Fibroblast of skin of right biceps (primary cell): ENCODE data around the gene WDR7.

Source experiments
- DNase-seq: peaks from one replicate; pipeline ENCODE4 v3.0.0-alpha.2; 2013

Gene WDR7

DNA sequence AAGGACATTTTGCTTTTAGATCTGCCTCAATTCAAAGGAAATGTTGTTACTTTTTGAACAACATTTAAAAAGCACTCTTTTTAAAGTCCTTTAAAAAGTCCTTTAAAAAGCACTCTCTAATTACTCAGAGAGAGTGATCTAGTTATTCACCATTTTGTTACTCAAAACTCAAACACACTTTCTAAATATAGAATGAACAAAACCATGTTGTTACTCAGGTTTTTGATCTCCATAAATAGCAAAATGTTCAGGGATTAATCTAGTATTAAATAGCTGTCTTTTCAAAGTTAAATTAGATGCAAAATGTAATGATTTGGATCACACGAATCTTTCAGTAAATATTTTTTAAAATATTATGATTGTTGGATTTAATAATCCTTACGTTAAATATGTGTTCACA is 352.2 kb downstream of the WDR7 start:
- no peak for DNase-seq

DNA sequence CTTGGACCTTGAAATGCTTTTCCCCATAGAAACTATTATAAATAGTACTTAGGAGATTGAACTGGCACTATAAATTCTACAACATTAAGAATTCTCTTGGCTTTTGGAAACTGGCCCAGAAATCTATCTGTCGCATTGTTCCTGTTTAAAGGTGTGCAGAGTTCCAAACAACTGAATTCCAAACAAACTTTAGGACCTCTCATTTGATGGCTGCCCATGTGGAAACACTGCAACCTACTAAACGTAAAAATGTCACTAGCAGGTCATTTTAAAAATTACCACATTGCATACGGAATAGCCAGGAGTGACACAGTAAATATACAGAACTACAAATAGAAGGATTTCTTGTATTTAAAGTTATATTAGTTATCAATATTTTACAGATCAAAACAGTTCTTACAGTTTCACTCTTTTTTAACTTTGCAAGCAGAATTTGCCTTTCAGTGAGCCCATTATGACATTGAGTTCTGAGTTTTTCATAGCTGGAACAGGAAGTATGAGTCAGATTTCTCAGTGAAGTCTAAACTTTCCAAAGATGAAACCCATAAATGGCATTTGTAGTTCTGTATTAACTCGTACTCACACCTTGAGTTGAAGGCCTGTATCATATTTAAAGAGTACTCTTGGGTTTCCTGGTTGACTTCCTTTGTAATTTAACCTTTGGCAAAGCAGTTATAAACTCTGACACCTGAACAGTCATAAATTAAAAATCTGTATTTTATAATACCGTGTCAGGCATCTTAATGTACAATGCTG is 353.4 kb downstream of the WDR7 start:
- DNase-seq, result peak; percentile 57

DNA sequence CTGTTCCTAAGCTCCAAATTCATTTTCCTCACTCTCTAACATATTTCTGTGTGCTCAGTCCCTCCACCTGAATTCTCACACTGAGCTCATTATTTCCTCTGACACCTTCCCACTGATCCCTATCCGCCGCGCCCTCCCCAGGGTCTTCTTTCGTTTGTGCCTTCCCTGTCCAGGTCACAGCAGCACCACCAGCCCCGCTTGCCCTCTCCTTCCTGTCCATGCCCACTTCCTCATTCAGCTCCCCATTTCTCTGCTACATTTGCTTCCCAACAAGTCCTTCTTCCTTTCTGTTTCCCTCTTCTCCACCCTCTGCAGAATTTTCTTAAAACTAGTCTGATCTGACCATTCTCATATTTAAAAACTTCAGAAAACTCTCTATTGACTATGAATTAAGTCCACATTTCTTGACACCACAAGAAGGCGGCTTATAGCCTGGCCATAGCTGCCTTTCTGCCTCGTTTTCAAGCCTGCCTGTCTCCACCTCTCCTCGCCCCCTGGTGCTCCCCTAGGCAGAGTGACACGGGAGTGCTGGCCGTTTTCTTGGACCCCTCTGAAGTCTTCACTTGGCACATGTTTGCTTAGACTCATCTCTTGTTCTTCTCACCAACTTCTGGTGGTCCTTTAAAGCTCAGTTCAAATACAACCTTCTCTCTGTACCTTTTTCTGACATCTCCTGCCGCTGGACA is 357.0 kb downstream of the WDR7 start:
- no peak for DNase-seq

DNA sequence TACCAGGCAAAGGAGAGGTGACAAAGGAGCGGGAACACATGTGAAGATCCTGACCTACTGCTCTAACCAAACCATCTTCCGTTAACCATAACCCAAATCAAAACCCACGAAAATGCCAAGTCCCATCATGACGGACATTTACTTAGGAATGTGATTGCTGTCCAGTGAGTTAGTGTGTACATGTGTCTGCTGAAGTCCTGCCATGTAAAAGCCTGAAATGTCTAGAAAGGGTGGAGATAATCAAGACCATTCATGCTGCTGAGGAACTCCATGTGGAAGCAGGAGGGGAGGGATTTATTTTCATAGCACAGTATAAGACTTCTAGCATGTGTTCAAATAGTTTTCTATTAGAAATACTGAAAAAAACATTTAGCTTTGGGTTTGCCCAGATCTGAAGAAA is 358.7 kb downstream of the WDR7 start:
- DNase-seq, result no peak

DNA sequence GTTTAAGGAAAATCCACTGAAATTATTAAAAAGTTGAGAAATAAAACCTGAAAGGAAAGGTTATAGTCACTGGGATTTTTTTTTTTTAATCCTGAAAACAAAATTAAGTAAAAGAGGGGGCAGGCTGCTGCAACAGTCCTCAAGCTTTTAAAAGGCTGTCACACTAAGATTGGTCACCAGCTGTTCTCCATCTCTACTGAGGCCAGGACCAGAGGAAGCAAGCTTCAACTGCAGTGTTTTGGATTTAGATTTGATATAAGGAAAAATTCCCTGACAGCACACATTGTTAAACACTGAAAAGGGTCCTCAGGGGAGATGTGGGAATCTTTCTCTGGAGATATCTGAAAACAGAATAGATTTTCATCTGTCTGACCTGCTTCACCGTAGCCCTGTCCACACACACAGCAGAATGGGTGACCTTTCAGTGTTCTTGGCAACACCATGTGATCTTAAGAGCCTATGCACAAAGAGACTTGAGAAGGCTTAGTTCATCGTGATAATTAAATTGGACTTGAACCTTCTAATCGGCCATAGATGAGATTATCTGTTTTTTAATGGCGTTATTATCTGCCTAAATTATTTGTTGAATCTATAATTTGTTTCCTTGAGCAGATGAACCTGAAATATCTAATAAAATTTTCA is 363.7 kb downstream of the WDR7 start:
- DNase-seq, result no peak

DNA sequence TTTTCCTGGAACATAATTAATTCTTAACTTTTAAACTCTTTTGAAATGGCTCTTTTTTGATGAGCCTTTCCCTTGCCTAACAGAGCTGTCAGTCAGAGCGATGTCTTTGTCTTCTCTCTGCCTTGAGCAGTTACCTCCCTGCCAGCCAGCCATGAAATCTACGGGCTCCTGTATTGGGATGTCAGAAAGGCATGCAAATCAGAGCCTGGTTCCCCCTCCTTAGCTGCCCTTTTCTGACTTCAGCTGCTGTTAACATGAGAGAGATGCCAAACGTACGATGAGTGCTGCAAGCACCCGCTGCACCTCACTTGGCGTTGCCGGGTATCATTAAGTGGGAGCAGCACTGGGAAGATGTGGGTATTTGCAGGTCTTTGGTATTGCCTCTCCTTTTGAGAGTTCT is 364.3 kb downstream of the WDR7 start:
- DNase-seq, result no peak

DNA sequence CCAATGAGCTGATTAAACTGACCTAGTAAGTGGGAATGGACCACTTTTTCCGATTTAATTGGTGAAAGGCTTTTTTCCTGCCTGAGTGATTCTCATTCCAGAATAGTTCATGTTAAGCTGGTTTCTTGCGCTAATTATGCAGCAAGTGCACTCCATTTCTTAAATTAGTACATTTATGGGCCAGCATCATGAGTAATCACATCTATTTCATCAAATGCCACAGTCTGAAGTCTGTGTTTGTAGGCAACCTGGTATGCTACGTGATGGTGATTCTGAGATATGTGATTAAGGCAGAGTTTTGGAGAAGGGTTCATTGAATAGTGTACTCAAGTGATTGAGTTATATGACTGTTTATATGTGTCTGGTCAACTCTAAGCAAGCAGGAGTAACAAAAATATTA is 367.7 kb downstream of the WDR7 start:
- no peak for DNase-seq

DNA sequence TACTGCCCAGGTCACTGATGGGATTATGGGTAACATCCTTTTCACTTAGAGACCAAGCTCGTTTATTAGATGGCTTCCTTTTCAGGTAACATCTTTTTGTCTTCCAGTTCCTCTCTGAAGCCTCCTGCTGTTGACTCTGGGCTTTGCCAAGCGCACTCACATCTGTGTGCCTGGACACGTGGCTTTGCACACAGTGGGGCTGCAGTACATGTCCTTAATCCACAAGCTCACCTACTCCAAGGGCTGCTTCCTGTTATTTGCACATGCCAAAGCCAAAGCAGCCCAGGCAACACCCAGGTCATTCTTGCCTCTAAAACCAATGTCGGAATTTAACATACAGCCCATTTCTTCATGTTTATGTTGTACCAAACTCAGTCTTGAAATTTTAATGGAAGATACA is 371.6 kb downstream of the WDR7 start:
- no peak for DNase-seq

DNA sequence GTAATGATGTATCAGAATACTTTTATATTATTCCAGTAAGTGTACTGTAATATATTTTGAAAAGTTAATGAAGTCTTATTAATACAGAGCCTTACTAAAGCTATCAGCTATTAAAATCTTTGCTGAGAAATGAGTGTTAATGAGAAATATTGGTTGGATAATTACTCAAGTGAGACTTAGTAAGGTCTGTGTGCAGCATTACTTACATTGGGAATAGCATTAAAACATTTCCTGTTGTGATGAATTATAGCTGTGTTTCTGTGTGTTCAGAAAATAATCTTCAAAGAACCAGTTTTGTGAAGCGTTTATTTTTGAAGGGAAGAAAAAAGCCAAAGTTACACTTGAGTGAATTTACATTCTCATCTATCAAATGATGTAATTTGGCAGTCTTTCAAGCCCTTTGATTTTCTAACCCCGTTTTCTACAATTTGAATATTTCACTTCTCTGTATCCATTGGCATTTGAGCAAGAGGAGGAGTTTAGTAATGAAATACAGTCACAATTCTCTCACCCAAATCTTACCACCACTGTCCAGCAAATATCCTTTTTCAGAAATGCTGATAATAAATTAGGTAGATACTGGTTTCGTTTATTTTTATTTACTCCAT is 372.2 kb downstream of the WDR7 start:
- no peak for DNase-seq

DNA sequence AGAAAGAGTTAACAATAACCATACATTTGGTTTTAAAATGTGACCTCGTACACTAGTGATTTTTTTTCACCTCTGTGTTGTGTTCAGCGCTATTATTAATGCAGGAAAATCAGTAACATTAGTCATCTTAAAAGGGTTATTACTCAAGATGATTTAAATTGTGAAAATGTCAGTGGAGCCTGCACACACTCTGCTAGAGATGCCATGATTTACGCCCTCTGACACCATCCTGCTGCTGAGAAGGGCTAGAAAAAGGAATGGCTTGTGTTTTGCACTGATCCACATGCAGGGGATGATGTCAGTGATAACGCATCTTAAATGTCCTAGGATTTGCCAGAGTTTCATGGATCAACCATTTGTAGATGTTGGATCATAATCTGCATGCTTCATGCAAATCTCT is 374.4 kb downstream of the WDR7 start:
- peak; percentile 42 for DNase-seq

DNA sequence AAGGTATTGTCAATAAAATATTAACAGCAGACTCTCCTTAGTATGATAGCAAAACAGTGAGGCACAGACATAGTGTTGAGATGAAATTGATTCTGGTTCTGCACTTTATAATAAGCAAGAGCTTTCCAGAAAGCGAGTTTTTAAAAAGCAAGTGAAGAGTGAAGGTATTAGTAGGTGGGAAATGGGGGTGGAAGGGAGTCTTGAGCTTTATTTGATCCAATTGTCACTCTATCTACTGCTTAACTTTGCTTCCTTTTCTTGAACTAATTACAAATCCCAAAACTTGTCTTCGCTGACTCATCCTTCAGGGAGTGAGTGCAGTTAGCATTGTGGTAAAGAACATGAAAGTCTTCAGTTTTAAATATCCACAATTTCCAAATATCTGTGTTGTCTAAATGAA is 375.2 kb downstream of the WDR7 start:
- peak; percentile 16 for DNase-seq

DNA sequence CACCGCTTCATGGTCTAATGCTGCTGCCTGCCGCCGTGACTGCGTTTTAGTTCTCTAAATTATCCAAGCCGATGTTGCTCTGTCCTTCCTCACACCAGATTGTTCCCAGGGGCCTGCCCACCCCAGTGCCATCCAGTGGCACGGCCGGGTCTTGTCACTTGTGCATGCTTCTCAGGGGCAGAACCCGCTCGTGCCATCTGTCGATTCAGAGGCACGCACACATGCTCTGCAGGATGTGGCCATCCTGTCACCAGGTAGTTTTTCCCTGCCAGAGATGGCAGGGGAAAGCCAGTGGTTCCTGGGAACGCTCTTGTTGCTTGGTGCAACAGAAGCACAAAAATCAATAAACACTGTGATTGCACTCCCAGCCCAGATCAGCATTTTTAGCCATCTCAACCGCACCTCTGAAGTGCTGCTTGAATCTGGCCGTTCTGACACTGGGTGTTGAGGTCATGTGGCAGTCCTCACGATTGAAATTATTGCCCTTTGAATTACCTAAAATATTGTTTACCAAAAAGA is 376.1 kb downstream of the WDR7 start:
- no peak for DNase-seq

DNA sequence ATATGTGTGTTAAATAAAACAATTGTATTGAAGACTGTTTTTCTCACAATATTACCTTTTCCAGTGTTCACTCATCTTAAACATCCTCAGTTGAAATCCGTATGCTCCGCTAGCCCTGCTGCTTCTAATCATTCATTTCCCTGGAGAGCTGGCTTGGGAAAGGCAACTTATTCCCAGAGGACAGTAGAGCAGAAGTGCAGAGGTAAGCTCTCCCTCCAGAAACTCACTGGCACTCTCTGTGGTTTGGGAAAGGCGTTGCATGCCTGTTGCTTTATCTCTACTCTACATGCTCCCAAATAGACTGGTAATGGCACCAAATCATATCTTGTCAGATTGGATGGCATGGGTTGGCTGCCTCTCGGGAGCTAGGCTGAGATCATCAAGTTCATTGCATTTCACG is 378.6 kb downstream of the WDR7 start:
- DNase-seq, result no peak

DNA sequence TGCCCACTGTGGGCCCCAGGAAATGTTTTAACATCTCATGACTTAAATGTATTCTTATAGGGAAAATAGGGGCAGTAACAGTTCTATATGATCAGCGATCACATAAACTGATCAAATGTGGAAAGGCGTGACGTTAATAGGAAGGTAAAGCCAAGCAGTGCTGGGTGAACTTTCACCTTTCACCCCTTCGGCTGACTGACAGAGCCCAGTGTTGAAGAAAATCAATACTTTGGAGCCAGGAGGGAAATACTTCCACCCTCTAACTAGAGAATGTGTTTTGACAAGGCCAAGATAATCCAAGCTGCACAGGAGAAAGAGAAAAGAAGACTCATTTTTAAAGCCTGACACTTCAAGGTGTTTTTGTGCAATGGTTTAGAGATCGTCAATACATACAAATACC is 379.3 kb downstream of the WDR7 start:
- no peak for DNase-seq

DNA sequence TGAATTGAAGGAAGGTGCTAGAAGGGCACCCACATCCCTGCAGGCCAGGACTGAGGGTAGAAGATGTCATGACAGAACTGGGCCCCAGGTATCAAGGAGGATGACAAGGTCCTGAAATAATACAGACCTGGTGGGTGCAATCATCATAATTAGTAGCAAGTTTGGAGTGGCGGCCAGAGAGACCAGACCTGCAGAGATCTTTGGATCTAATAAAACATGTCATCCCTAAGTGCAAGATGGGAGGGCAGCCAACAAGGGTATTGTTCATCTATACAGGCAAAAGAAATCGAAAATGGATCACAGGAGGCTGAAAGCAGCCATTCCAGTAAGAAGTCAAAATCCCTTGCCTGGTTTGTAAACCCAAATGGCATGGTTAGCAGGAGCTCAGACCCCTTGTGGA is 384.4 kb downstream of the WDR7 start:
- DNase-seq, result no peak

DNA sequence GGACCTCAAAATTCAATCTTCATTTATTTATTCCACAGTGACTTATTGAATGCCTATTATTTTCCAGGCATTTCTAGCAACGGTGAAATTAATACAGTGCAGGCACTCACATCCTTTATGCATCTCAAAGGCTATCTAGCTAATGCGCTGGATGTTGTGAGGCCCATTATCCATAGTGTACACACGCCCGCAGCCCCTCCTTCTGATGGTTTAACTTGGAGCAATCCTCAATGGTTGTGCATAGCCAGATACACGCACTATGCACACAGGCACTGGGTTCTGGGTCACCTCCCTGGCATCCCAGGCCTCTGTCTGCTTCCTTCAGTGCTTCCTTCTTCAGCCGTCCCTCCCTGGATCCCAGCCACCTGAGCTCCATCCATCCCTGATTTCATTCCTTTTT is 387.2 kb downstream of the WDR7 start:
- DNase-seq, result no peak

DNA sequence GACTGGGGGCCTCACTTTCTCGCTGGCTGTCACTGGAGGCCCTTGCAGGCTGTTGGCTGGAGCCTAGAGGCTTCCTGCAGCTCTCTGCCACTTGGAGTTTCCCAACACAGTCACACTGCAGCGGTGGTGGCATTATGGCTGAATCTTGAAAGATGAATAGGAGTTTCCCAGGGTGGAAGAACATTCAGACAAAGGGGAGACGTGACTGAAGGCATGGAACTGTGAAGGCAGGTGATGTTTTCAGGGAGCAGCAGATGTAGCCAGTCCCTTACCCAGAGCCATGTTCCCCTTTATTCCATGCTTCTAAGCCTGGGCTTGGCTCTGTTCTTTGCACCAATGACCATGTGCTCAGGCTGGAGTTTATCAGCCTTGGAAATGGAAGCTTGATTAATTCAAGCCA is 389.0 kb downstream of the WDR7 start:
- DNase-seq, result no peak

DNA sequence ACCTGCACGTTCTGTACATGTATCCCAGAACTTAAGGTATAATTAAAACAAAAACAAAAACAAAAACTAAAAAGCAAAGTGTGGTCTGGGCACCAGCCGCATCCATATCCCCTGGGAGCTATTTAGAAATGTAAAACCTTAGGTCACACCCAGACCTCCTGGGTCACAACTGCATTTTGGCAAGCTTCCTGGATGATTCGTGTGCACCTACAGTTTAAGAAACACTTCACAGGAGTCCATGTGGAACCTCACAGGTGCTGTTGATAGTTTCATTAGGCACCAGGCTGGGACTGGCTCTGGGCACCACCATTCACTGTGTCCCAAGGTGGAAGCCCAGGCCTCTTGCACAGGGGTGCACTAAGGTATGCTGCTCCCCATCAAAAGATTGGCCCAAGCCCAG is 392.1 kb downstream of the WDR7 start:
- DNase-seq, result no peak

DNA sequence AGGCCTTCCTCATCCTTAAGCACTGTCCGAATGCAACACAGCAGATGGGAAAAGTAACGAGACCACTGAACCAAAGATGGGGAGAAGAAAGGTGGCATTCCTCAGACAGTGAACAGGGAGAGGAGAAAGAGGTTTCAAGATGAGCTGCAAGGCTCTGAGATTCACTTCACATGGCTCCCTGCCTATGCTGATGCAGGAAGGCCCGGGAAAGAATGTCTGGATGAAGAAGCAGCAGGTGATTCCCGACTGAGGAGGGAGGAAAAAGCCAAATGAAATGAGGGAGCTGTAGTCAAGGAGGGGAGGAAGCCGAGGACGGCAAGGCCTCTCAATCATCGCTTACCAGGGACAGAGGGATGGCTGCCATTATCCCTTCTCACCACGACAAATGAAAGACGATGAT is 397.2 kb downstream of the WDR7 start:
- no peak for DNase-seq

DNA sequence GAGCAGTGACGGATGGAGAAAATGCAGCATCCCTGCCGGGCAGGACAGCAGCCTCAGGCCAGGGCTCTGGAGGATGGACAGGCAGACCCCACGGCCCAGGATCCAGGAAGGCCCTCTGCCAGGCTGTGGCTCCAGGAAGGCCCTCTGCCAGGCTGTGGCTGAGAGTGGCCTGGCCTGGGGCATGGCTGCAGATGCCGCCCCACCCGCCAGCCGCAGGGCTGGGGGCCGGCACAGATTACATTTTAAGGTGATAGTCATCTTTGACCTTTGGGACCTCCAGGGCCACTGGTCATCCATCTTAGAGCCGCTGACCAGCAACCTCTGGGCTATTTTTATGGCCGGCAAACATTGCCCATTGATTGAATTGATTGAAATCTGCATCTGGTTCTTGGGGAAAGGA is 397.7 kb downstream of the WDR7 start:
- DNase-seq, result no peak

DNA sequence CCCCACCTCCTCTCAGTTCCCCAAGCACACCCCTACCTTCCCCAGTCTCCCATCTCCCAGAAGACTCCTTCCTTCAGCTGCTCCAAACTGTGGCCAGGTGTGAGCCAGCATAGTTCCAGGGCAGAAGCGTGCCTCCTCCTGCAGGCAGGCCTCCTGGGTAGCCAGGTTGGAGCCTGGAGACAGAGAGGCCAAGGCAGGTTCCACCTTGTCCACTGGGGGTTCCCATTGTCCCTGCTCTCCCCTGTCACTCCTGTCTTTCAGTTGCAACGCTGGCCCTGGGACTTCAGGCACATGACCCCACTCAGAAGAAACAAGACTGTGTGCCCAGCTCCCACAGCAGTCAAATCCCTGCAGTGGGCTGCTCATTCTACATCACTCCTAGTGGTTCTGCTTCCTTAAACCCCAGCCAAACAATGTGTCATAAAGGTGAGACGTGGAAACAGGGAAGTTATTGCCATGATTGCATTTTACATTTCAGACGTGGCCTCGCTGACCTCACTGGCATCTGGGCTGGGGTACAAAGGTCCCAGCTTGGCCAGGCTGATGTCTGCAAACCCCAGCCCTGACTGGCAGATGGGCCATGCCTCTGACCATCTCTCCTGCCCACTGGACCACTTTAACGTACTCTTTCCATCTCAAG is 399.3 kb downstream of the WDR7 start:
- no peak for DNase-seq

DNA sequence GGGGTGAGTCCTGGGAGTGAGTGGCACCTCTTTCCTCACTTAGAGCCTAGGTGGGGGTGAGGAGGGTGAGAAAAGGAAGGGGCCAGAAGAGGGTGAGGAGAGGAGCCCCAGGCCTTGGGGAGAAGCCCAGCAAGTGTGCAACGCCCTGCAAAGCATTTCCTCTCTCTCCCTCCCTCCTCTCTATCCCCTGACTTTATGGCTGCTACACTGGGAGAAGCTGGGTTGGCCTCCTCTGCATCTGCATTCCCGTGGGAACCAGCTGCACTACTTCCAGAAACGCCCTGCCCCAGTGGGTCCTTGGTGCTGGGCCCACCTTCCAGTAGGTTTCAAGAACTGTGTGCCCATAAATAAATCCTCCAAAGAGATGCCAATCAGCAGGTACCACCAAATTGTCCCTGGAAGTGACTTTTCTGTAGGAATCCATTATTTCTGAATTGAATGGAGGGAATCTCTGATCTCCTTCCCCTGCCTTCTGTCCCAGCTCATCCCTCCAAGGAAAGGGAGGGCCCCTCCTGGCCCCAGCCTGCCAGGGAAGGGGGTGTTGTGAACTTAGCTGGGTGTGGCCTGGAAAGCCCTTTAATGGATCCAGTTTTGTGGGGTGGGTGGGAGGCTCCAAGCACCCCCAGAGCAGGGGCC is 400.0 kb downstream of the WDR7 start:
- no peak for DNase-seq

DNA sequence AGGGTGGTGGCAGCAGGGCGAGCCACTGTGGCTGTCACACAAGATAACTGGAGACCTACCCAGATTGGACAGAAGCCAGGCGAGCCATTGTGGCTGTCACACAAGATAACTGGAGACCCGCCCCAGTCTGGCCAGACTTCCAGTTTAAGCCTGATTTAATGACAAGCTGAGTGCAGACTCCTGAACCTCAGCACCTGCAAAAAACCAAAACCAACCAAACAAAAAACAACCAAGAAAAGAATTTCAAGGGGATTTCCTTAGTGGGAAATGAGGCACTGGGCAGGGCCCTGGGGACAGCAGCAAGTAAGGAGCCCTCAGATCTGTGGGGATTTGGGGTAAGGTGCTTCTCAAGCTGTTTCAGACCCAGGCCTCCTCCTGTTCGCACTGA is 400.5 kb downstream of the WDR7 start:
- DNase-seq, result no peak
